MV-4-11 (cell line): ENCODE data around the gene ATP11A.

Experiments used
- DNase-seq: peaks from one replicate; lab custom pipeline; 2025; lab: John Stamatoyannopoulos, UW

The ATP11A gene

DNA sequence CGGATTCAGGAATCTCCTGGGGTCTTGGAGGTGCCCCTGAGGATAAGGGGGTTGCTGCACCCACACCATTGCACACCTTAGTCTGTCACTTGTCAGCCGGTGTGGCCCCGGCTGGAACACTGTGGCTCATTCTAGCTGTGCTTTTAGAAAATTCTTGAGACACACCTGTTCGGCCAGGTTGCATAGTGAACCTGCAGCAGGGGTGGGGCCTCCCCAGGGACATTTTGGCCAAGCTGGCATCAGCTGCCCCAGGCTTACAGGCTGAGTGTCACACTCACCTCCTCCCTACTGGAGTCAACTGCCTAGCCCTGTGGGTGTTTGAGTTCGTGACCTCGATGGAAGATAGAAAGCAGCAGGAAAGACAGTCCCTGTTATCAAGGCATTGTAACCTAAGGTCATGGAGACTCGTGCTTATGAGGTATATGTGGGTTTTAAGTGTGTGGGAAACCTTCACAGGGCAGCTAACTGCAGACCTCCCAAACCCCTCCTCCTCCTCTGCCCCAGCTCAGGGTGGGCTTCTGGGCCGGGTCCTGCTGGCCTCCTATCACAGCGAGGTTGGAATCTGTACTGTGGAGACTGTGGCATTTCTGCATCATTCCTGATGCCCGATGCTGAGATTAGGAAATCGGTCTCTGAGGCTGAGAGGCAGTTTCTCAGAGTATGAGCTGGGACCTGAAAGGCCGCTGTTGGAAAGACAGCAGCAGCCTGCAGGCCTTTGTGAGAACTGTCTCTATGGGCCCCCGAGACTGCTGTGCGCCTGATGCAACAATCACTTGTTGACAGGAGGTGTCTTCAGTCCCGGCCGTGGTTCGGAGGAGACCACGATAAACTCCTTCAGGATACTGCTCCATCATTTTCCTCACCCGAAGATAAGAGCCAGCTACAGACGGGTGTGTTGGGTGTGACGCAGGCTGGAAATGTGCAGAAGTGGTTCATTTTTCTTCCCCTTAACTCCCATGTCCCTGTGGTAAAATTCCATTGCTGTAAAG lies 72.2 kb downstream of the ATP11A start:
- no peak for DNase-seq

DNA sequence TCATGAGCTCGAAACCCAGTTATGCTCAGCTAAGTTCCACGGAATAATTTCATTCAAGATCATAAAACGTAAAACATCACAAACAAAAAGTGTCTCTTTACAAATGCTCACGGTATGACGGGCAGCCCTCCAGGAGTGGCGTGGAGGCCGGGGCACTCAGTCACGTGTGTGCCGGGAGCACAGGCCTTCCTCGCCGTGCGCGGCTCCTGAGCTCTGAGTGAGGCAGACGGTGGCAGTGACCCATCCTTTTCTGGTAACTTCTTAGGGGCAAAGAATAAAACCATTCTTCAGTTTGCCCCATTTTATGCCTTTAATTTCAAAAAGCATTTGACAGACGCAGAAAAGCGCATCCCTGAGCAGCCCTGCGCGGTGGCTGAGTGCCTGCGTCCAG lies 72.8 kb downstream of the ATP11A start:
- DNase-seq = no peak

DNA sequence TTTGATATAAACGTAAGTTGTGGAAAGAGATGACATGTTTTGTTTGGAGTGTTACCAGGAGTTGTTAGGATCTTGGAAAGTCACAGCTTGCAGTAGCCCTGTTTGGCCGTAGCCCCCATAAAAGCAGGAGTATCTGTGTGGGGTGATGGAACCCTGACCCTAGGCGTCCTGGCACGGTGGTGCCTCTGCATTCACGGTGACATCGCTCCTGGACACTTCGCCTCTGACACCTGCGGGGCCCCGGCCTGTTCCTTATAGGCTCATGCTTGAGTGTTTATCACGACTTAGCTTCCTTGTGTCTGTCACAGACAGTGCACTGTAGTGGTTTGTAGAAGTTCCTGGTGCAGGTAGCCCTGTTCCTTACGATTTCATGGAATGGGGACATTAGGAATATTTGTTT lies 74.2 kb downstream of the ATP11A start:
- no peak for DNase-seq

DNA sequence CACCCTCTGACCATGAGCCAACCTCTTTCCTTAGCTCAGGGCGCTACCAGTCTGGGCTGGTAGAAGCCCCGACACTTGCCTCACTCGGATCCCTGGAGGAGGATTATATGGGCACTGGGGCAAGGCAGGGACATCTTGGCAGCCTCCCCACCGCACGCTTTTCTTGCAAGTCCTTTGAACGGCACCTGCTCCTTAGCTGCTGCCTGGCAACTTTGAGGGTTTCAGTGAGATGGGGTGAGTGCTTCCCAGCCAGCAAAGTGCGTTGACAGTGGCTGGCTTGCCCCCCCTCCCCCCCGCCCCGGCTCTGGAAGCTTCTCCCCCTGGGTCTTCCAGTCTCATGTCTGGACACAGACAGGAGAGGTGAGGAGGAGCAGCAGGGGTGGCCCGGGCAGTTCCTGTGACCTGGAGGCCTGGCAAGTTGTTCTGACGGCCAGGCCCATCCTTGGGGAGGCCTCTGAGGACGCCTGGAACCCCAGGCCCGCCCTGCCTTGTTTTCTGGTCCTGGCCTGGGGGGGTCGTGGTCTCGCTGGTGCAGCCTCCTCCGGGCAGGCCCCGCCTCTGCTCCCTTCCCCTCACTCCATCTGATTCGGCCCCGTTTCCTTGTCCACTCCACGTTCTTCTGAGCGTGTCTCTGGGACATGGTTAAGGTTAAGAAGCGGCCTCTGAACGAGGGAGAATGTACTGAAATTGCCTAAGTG lies 75.2 kb downstream of the ATP11A start:
- no peak for DNase-seq

DNA sequence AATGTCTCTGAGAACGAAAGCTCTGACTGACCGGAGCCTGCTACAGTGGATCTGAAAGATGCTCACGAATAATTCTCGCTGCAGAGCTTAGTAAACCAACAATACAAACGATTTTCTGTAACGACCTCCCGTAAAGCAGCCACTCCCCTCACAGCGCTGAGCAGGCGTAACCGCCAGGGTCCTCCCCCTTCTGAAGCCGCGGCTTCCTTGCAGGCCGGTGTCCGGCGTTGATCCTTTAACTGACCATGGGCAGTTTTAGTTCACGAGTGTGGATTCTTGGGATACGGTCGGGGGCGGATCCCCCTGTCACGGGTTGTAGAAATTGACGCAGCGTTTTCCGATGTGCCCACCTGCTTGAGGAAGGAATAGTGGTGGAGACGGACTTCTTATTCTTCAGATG lies 75.9 kb downstream of the ATP11A start:
- no peak for DNase-seq

DNA sequence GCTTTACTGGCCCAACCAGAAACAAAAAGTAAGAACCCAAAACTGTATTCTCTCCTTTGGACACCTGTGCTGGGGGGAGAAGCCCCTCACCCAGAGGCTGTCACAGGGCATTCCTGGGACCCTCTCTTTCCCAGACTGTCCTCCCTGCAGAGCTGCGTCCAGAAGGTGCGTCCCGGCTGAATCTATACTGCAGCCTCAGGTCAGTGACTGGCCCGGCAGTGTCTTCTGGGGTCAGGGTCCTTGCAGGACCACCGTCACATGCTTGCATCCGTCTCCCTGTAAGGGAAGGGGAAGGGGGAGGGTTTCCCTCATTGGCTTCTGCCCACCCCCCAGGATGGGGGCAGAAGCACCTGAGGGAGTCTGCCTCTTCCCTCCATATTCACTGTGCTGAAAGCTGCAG lies 76.5 kb downstream of the ATP11A start:
- no peak for DNase-seq

DNA sequence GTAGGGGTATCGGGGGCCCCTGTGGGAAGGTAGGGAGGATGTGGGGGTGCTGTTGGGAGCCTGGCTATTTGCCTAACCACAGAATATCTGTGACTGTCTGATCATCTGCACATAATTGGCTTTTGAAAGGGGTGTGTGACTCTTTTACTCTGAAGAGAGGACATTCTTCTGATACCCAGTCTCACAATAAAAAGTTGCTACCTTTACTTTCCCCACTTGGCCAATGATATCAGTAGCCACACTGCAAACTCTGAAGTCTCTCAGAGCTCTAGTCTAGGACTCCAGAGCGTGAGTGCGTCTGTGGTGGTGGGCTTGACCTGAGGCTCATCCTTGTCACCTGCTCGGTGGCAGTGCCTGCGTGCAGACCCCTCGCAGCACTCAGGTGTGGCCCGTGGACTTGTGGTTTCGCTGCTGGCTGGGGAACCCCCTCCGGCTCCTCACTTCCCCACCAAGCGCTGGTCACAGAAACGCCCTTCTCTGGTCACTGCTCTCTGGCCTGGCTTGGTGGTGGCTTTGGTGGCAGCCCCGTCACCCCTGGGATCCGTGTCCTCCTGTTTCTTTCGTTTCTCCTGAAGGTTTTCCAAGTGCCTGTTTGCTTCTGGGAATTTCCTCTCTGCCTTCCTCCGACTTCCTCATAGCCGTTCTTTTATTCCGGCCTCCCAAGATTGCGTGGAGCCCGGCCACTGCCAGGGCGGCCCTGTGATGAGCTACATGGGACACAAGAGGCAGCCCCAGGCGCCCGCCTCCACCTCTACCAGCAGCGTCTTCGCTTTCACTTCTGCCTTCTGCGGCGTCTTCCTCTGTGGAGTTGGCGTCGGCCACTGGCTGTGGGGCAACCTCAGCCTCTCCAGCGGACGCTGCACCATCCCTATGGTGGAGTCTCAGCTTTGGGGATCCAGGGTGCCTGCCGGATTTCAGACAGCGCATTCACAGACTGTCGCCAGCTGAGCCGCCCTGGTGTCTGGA lies 78.0 kb downstream of the ATP11A start:
- peak; percentile 92 for DNase-seq

DNA sequence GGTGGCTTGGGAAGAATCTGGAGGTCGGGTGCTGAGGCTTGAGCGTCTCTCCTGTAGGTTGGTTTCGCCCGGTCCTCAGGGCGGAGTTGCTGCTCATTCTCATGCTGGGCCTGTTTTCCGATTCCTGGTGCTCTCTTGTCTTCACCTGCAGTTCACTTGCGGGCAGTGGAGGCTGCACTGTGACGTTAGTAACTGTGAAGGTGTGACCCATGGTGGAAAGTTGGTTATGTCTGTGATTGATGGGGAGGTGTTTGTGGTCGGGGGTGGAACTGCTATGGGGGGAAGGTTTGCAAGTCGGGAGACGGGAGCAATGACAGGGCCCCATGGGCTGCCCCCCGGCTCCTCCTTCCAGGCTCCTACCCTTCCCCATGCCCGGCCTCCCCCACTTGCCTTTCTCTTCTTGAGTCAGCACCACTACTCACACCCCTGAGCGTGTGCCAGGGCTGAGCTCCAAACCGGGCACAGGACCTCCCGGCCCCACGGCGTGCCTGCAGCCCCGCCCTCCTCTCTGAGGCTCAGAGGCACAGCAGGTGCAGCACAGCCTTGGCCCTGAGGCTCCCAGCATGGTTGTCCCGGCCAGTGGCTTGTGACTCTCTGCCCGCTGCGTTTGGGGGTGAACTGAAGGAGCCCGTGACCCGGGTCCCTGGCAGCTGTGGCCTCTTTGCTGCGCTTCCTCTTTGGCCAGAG lies 79.1 kb downstream of the ATP11A start:
- no peak for DNase-seq

DNA sequence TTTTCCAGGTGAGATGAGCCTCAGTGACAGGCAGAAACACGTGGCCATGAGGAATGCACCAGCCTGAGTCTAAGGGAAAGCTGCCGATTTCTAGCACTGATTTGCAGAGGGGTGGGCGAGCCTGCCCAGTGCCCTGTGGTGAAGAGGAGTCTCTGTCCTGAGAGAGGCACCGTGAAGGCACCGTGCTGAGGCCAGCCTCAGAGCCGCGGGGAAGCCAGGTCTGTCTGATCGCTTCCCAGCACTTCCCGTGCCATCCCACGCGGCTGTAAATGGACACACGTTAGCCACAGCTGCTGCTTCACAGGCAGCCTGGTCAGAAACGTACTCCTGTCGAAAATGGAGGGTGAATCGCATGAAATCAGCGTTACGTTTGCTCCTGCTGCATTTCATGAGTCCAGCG lies 79.8 kb downstream of the ATP11A start:
- no peak for DNase-seq

DNA sequence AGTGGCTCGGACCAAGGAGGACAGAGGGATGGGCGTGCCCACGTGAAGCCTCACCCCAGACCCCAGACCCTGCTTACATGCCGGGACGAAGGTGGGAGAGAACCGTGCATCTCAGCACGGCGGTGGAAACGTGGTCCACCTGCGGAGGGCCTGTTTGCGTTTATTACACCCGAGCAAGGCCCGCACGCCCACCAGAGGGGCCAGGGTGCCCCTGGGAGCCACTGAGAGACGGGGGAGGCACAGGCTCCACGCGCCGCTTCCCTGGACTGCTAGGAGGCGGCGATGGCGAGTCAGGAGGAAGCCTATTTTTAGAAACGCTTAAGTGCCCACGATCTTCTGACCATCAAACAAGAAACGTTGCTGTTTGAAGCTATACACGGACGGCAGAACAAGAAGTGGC lies 80.7 kb downstream of the ATP11A start:
- no peak for DNase-seq

DNA sequence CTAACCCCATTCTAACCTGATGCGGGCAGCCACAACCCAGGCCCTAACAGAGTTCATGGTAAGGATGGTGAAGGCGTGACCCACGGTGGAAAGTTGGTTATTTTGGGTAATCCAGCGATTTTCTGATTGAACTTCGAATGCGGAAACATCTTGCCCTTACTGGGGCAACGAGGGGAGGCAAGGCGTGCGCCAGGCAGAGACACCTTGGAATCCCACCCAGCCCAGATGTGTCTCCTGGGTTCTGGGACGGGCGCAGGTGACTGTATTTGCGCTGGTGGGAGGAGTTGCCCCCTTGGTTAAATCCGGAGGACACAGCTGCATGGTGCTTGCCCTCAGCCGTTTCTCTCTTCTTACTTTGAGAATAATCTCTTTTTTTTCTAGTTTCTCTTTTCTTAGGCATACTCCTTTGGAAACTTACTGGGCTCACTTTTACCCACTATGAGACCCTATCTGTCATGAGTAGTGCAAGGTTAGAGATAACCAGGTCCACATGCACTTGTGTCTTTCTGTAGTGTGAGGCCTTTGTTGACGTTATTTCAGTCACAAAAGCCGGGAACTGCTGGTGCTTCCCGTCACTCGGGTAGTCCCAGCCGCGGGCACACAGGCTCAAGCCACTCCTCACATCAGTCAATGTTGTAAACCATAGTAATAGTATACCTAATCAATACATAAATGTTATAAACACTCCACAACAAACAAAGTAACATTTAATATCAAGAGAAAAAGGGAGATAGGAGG lies 81.5 kb downstream of the ATP11A start:
- DNase-seq = no peak

DNA sequence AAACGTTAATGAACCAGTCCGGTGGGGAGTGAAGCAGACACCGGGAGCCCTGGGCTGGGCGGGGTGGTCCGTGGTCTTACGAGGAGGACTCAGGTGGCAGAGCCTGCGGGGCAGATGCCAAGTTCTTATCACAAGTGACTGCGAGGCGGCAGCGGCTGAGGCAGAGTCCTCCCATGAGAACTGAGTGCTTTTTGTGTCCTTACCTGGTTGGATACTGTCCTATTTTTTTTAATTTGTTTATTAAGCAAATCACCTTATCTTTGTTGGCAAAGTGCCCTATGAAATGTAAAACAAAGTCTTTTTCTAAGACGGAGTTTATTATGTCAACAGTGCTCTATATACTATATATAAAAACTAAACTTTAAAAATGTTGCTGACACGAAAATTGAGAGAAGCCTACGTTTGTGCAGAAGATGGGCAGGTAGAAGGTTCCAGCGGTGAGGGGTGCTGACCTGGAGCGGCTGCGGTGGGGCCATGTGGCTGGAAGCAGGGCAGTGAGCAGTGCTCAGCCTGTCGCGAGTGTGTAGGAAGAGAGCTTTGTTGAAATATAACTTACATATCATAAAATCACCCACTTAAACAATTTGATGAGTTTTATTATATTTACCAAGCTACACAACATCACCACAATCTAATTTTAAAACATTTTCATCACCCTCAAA lies 82.2 kb downstream of the ATP11A start:
- no peak for DNase-seq

DNA sequence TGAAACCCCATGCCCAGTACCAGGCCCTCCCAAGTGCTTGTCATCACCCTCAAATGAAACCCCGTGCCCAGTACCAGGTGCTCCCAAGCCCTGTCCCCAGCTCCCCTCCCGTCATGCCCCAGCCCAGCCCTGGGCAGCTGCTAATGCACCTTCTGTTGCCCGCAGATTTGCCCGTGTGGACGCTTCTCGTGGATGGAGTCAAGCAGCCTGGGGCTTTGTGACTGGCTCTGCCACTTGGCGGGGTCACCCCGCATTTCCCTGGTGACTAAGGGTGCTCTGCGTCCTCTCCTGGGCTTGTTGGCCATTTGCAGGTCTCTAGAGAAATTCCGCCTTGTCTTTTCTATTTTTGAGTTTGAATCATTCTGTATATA lies 82.7 kb downstream of the ATP11A start:
- no peak for DNase-seq

DNA sequence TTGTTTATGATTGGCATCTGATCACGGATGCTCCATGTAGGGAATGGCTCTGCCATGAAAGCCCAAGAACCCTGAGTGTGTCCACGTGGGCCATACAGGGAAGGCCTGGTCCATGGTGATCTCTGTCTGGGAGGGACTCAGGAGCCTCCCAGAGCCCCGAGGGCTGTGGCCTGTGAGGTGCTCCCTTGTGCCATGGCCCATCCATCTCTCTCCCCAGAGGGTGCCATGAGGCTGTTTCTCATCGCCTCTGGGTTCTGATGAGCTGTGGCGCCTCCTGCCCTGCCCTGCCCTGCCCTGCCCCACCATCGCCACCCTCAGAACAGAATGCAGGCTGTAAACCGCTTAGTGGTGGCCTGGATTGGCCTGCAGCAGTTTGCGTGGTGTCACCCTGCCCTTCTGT lies 83.1 kb downstream of the ATP11A start:
- no peak for DNase-seq

DNA sequence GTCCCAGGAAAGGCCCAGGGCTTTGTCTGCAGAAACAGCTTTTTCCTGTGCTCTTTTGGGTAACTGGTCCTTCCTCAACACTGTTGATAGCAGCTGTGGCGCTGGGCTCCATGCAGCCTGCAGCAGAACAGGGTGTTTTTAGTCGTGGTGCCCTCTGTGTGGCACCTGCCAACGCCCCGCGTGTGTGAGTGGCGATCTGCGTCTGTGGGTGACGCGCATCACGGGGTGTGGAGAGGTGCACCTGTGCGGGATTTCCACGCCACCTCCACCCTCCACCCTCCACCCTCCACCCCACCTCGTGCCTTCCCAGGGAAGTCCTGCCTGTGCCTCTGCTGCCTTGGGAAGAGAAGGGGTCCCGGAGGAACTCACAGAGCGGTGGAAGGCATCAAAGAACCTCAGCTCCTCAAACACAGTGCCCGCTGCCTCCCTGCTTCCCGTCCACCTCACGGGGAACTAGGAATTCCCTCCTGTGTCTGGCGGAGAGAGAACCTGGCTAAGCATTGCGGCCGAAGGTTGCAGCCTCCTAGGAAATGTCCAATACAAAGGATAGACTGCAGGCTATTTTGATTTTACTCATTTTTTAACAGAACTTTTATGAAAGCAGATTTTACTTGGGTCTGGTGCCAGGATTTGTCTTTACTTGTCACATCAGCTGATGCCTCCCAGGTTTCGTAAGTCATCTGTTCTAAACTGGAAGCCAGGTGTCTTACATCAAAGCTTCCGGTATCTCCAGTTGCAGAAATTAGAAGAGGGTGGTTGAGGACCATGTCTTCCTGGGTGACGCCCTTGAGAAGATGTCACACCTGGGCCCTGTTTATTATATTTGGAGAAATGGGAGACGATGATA lies 84.0 kb downstream of the ATP11A start:
- no peak for DNase-seq

DNA sequence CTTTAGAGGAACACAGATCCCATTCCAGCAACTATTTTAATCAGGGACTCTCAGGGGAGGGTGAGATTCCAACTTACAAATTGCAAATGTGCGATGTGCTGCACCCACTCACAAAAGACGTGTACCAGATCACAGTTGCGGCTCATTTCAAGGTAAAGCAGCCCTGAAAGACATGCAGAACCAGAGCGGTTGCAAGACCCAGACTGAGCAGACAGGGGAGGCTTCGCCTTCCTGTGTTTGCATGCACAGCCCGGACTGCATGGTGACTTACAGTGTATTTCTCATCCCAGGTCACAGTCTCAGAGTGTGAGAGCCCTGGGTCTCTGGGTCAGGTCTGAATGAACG lies 84.6 kb downstream of the ATP11A start:
- no peak for DNase-seq

DNA sequence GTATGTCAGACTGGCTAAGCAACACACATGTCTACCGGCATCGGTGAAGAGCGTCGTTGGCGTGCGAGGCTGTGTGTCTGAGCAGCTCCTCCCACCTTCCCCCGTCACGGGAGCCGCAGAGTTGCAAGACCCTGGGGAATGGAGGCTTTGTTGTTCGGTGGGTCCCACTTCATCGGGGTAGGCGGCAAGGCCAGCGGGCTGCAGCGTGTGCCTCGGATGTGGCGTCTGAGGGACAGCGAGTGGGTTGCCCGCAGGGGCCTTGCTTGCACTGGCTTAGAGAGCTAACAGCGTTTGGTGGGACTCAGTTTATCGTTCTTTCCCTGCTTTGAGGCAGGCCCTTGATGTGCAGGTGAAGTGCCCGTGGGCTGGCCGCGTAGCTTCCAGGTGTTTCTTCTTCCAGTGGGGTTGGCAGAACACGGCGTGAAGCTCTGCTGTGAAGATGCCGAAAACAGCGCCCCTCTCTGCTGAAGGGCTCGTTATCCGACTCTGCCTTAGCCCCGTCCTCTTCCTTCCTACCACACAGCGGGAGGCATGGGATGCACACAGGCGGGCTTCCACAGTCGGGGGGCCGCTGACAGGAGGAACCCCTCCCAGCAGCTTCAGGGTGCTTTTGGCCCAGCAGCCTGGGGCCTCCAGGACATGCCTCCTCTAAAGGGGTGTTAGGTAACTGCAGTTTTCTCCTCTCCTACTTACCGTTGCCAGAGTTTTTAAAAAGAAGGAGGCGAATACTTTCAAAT lies 85.2 kb downstream of the ATP11A start:
- no peak for DNase-seq

DNA sequence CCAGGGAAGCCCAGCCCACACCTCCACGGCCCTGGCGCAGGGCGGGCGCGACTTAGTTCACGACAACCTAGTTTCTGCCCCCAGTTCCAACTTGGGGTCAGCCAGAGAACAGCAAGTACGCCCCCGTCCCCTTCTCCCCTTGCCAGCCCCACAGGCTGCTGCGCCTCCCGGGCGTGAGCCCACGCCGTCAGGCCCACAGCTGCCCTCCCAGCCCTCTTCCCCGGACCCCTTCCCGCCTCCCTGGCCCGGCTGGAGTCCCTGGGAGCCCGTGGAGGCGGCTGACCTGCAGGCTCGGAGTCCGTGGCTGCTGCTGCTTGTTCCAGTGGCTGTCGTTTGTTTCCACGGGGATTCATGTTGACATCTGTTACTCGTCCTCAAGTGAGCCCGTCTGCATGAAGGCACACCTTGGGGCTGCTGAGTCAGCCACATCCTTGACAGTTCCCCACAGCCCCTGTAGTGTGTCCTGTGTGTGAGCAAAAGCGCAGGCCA lies 86.0 kb downstream of the ATP11A start:
- no peak for DNase-seq

DNA sequence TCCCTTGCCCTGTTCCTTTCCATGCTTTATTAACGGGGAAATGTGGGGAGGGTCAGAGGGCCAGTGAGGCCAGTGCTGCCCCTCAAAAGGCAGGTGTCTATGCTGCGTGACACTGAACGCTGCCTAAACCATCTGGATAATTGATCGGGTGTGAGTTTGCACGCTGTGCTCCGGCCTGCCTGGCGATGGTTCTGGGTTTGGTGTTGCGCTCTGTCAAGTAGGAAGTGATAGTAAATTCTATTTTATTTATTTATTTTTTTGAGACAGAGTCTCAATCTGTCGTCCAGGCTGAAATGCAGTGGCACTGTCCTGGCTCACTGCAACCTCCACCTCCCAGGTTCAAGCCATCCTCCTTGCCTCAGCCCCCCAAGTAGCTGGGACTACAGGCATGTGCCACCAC lies 86.5 kb downstream of the ATP11A start:
- no peak for DNase-seq
